IPS-20b (cell line): ENCODE measurements around the gene SSBP3.
A peak's percentile ranks its signal among the peaks of the same experiment; 100 is the strongest.

Source experiments
- H3K27ac ChIP-seq: one replicate; pipeline ENCODE4 v1.5.1; 2013; ENCODE audit warnings: low read length
- H3K27me3 ChIP-seq: 2 replicates; pipeline ENCODE4 v1.6.1; 2013; ENCODE audit warnings: mild to moderate bottlenecking, low read length, inconsistent platforms; ENCODE audit not compliant: insufficient read depth
- H3K36me3 ChIP-seq: 2 replicates; pipeline ENCODE4 v1.6.1; 2013; ENCODE audit warnings: low read depth, mild to moderate bottlenecking, inconsistent platforms, low read length, moderate library complexity; ENCODE audit not compliant: insufficient read depth
- H3K4me1 ChIP-seq: 2 replicates; pipeline ENCODE4 v1.6.1; 2013; ENCODE audit warnings: mild to moderate bottlenecking, control low read depth, inconsistent platforms, low read length, moderate library complexity; ENCODE audit not compliant: insufficient read depth
- H3K4me3 ChIP-seq: 2 replicates; pipeline ENCODE4 v1.5.1; 2013; ENCODE audit warnings: mild to moderate bottlenecking, low read length, inconsistent platforms
- H3K9ac ChIP-seq: 2 replicates; pipeline ENCODE4 v1.6.1; 2013; ENCODE audit warnings: low read depth, mild to moderate bottlenecking, inconsistent platforms, low read length, moderate library complexity
- H3K9me3 ChIP-seq: 2 replicates; pipeline ENCODE4 v1.6.1; 2013; ENCODE audit warnings: mild to moderate bottlenecking, low read depth, low read length, inconsistent platforms; ENCODE audit not compliant: insufficient read depth

Gene SSBP3

GRCh38 chr1:54409156-54410142, 3.3 kb upstream of the SSBP3 start:
- no peak overlapping the region for H3K27ac ChIP-seq
- no peaks in the 10 kb centered on the region for H3K36me3 ChIP-seq
- peaks cover 27% of the 10 kb centered on the region for H3K4me1 ChIP-seq
- no peaks in the 10 kb centered on the region for H3K9me3 ChIP-seq
- H3K27me3 ChIP-seq, result no peaks in the 10 kb centered on the region; the same call in 1 of the 2 replicates
- peak overlapping the region; percentile 18; the same call in 1 of the 2 replicates for H3K9ac ChIP-seq
- no peak overlapping the region for H3K4me3 ChIP-seq

- Histone ChIP-seq H3K4me3 (peak overlapping the region; percentile 84), H3K27ac (peak overlapping the region; percentile 96), H3K9ac (peak overlapping the region; percentile 95), H3K27me3 (no peaks in the 10 kb centered on the region), H3K9me3 (no peaks in the 10 kb centered on the region), H3K36me3 (peaks cover 5% of the 10 kb centered on the region; the same call in 1 of the 2 replicates), H3K4me1 (peaks cover 37% of the 10 kb centered on the region)
These were observed 2.2 kb upstream of the SSBP3 start for GRCh38 chr1:54408147-54409066.

GRCh38 chr1:54407404-54408146, 1.4 kb upstream of the SSBP3 start:
- Histone ChIP-seq H3K27me3 (no peaks in the 10 kb centered on the region), H3K4me3 (peak overlapping the region; percentile 84), H3K36me3 (peaks cover 13% of the 10 kb centered on the region), H3K27ac (peak overlapping the region; percentile 98), H3K9me3 (no peaks in the 10 kb centered on the region), H3K9ac (peak overlapping the region; percentile 95), H3K4me1 (peaks cover 46% of the 10 kb centered on the region)

GRCh38 chr1:54407154-54407403, 885 bp upstream of the SSBP3 start:
- peaks cover 46% of the 10 kb centered on the region for H3K4me1 ChIP-seq
- H3K36me3 ChIP-seq, result peaks cover 18% of the 10 kb centered on the region
- no peaks in the 10 kb centered on the region for H3K27me3 ChIP-seq
- no peaks in the 10 kb centered on the region for H3K9me3 ChIP-seq
- H3K27ac ChIP-seq, result peak overlapping the region; percentile 98
- H3K4me3 ChIP-seq, result peak overlapping the region; percentile 84
- H3K9ac ChIP-seq, result peak overlapping the region; percentile 95; the same call in 1 of the 2 replicates

- Histone ChIP-seq H3K27me3 (no peaks in the 10 kb centered on the region), H3K4me3 (no peak overlapping the region), H3K9me3 (no peaks in the 10 kb centered on the region), H3K9ac (no peak overlapping the region), H3K4me1 (peaks cover 46% of the 10 kb centered on the region), H3K36me3 (peaks cover 30% of the 10 kb centered on the region), H3K27ac (no peak overlapping the region)
These were observed 298 bp downstream of the SSBP3 start for GRCh38 chr1:54405898-54406293.

- no peaks in the 10 kb centered on the region for H3K9me3 ChIP-seq
- no peak overlapping the region for H3K27ac ChIP-seq
- peaks cover 41% of the 10 kb centered on the region for H3K4me1 ChIP-seq
- peaks cover 36% of the 10 kb centered on the region for H3K36me3 ChIP-seq
- H3K4me3 ChIP-seq, result peak overlapping the region; percentile 85
- no peaks in the 10 kb centered on the region for H3K27me3 ChIP-seq
- H3K9ac ChIP-seq, result peak overlapping the region; percentile 85; the same call in 1 of the 2 replicates
These were observed 976 bp downstream of the SSBP3 start for GRCh38 chr1:54404939-54405897.

- no peaks in the 10 kb centered on the region for H3K9me3 ChIP-seq
- H3K4me3 ChIP-seq, result peak overlapping the region; percentile 85
- H3K9ac ChIP-seq, result peak overlapping the region; percentile 85; the same call in 1 of the 2 replicates
- no peak overlapping the region for H3K27ac ChIP-seq
- no peaks in the 10 kb centered on the region for H3K27me3 ChIP-seq
- peaks cover 35% of the 10 kb centered on the region for H3K4me1 ChIP-seq
- peaks cover 46% of the 10 kb centered on the region for H3K36me3 ChIP-seq
These were observed 1.9 kb downstream of the SSBP3 start for GRCh38 chr1:54404263-54404662.

- Histone ChIP-seq H3K9me3 (no peaks in the 10 kb centered on the region), H3K9ac (peak overlapping the region; percentile 85; the same call in 1 of the 2 replicates), H3K4me3 (peak overlapping the region; percentile 85), H3K4me1 (peaks cover 30% of the 10 kb centered on the region), H3K36me3 (peaks cover 50% of the 10 kb centered on the region), H3K27me3 (no peaks in the 10 kb centered on the region), H3K27ac (no peak overlapping the region)
These were observed 2.4 kb downstream of the SSBP3 start for GRCh38 chr1:54403808-54404261.

- Histone ChIP-seq H3K27ac (no peak overlapping the region), H3K27me3 (no peaks in the 10 kb centered on the region), H3K4me3 (peak overlapping the region; percentile 85), H3K9me3 (no peaks in the 10 kb centered on the region), H3K9ac (peak overlapping the region; percentile 85; the same call in 1 of the 2 replicates), H3K36me3 (peaks cover 55% of the 10 kb centered on the region), H3K4me1 (peaks cover 26% of the 10 kb centered on the region; the same call in 1 of the 2 replicates)
These were observed 2.8 kb downstream of the SSBP3 start for GRCh38 chr1:54403405-54403804.

GRCh38 chr1:54402896-54403295, 3.3 kb downstream of the SSBP3 start:
- Histone ChIP-seq H3K9ac (no peak overlapping the region), H3K36me3 (peaks cover 60% of the 10 kb centered on the region), H3K27ac (no peak overlapping the region), H3K4me3 (peak overlapping the region; percentile 85), H3K4me1 (peaks cover 21% of the 10 kb centered on the region; the same call in 1 of the 2 replicates), H3K9me3 (no peaks in the 10 kb centered on the region), H3K27me3 (no peaks in the 10 kb centered on the region)
